ENCODE data around the gene OGG1. TPM values are rescaled to one million over a fixed set of nuclear protein-coding genes. Genes with fewer than 3 reads are reported as not detected.

The OGG1 gene
- total RNA-seq, 2 donors from 2014 or later: 10.8 to 12.2 TPM

GRCh38 chr3:9721015-9721699 lies 28.6 kb upstream of the OGG1 start:
- no peak for DNase-seq (ENCODE audit: low spot score)
- Histone ChIP-seq H3K4me3 (no peak overlapping the region), H3K36me3 (no peaks in the 10 kb centered on the region), H3K4me1 (no peaks in the 10 kb centered on the region), H3K27ac (no peak overlapping the region), H3K9me3 (no peaks in the 10 kb centered on the region), H3K27me3 (no peaks in the 10 kb centered on the region)
- no peak for TF ChIP-seq CTCF (IDR thresholded peaks at IDR 0.05)

- no peak overlapping the region for H3K4me3 ChIP-seq
- H3K9me3 ChIP-seq: no peaks in the 10 kb centered on the region
- no peaks in the 10 kb centered on the region for H3K27me3 ChIP-seq
- DNase-seq (ENCODE audit: low spot score): no peak
- no peak overlapping the region for H3K27ac ChIP-seq
- no peaks in the 10 kb centered on the region for H3K36me3 ChIP-seq
- no peaks in the 10 kb centered on the region for H3K4me1 ChIP-seq
- no peak for TF ChIP-seq CTCF (IDR thresholded peaks at IDR 0.05)
Measured at GRCh38 chr3:9721700-9722060, 28.1 kb upstream of the OGG1 start.

GRCh38 chr3:9725775-9726515 lies 23.8 kb upstream of the OGG1 start:
- H3K27me3 ChIP-seq: no peaks in the 10 kb centered on the region
- no peaks in the 10 kb centered on the region for H3K36me3 ChIP-seq
- H3K4me3 ChIP-seq: no peak overlapping the region
- TF ChIP-seq CTCF (IDR thresholded peaks at IDR 0.05): no peak
- peaks cover 0 to 6% of the 10 kb centered on the region in 2 donors for H3K4me1 ChIP-seq
- no peak overlapping the region for H3K27ac ChIP-seq
- DNase-seq (ENCODE audit: low spot score): no peak
- no peaks in the 10 kb centered on the region for H3K9me3 ChIP-seq

- DNase-seq (ENCODE audit: low spot score): no peak
- H3K9me3 ChIP-seq: no peaks in the 10 kb centered on the region
- peaks cover 0 to 7% of the 10 kb centered on the region in 2 donors for H3K4me1 ChIP-seq
- no peaks in the 10 kb centered on the region for H3K27me3 ChIP-seq
- H3K4me3 ChIP-seq: no peak overlapping the region
- H3K36me3 ChIP-seq: no peaks in the 10 kb centered on the region
- TF ChIP-seq CTCF (IDR thresholded peaks at IDR 0.05): peak in 1 of 2 donors; percentile 43
- no peak overlapping the region for H3K27ac ChIP-seq
Measured at GRCh38 chr3:9727041-9727595, 22.6 kb upstream of the OGG1 start.

- no peak for TF ChIP-seq CTCF (IDR thresholded peaks at IDR 0.05)
- Histone ChIP-seq H3K36me3 (no peaks in the 10 kb centered on the region), H3K27ac (no peak overlapping the region), H3K27me3 (no peaks in the 10 kb centered on the region), H3K4me3 (no peak overlapping the region), H3K4me1 (peaks cover 0 to 13% of the 10 kb centered on the region in 2 donors), H3K9me3 (no peaks in the 10 kb centered on the region)
- no peak for DNase-seq (ENCODE audit: low spot score)
Measured at GRCh38 chr3:9727743-9728142, 22.0 kb upstream of the OGG1 start.
